Endothelial cell of umbilical vein (primary cell): ENCODE results near the gene TMEM151A.

Experiments used
- POLR2A ChIP-seq: IDR thresholded peaks from 2 replicates; pipeline ENCODE4 v1.6.1; 2012; ENCODE audit warnings: low read depth, mild to moderate bottlenecking, control low read depth, low read length
- POLR2AphosphoS5 ChIP-seq: IDR thresholded peaks from 2 replicates; pipeline ENCODE4 v1.6.1; 2012; ENCODE audit warnings: low read depth, mild to moderate bottlenecking, control low read depth, low read length, moderate library complexity; ENCODE audit not compliant: insufficient read depth

DNA sequence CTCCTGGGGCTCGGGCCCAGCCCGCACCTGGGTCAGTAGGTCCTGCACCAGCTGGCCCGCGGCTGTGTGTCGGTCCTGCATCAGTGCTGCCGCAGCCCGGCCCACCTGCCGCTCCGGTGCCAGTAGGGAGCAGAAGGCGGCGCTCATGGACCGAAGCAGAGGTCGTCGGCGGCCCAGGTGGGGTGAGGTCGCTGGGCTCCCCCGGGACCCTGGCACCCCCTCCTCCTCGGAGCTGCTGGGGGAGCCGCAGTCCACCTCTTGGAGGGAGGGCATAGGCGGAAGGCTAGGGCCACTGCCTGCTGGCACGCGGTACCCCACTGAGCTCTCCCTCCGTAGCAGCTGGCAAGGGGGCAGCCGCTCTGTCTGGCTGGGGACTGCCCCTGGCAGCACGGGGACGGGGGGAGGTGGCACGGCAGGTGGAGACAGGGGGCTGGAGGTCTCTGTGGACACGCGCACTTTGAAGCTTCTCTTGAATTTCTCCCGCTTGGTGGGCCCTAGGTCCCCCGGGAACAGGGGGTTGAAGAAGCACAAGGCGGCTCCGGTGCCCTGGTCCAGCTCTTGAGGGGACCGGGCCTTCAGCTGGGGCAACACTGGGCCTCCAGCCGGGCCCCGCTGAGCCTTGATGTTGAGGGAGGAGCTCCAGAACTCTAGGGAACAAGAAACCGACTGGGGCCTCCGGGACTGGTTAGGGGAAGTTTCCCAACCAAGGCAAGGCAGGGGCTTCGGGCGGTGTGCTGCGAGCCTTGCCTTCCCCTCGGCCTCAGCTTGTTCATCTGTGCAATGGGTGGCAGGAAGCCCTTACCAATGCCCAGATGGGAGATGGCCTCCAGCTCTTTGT, 43.1 kb downstream of the TMEM151A start:
- no peak for TF ChIP-seq POLR2A
- no peak for TF ChIP-seq POLR2AphosphoS5
